Stimulated activated CD8-positive, alpha-beta memory T cell treated with anti-CD3 and anti-CD28 coated beads, Interleukin-15, amount 100 ng/mL, for 48 hours (primary cell): ENCODE results near the gene PCGF5.
A peak's percentile ranks its signal among the peaks of the same experiment; 100 is the strongest.
"Not testable (repeated sequence)": the region's sequence is repeated elsewhere in the genome, so short reads cannot be mapped to it uniquely, and the experiment has no call there.

ENCODE experiments used
- DNase-seq, 2 donors: peaks; one replicate each; pipeline ENCODE4 v3.0.0-alpha.2; 2020; ENCODE audit warnings: low read depth in 2 of 2

The PCGF5 gene

GRCh38 chr10:91220194-91220953, at the start of gene PCGF5:
PCGF5 (plus strand) TSS chr10:91220663; CDS start chr10:91222872, 2,209 bp downstream.
- peak; percentile 88 to 89 for DNase-seq

GRCh38 chr10:91171485-91171884, 49.0 kb upstream of the PCGF5 start:
- DNase-seq, result no peak

DNA sequence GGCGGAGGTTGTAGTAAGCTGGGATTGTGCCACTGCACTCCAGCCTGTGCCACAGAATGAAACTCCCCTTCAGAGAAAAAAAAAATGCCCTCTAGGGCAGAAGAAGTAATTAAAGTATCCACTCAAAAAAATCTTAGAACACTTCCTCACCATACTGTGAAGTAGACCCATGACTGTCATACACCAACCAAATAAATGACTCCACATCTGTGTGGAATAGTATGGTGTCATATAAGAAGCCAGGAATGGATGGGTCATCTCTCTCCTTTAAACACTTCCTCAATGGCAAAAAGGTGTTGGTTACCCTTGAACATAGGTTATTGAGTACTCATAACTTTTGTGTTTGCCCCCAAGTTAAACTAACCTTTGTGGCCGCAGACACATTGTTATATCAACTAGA, 48.1 kb upstream of the PCGF5 start:
- DNase-seq, result no peak

- DNase-seq, result no peak
Measured at GRCh38 chr10:91185239-91185875, 35.1 kb upstream of the PCGF5 start.

DNA sequence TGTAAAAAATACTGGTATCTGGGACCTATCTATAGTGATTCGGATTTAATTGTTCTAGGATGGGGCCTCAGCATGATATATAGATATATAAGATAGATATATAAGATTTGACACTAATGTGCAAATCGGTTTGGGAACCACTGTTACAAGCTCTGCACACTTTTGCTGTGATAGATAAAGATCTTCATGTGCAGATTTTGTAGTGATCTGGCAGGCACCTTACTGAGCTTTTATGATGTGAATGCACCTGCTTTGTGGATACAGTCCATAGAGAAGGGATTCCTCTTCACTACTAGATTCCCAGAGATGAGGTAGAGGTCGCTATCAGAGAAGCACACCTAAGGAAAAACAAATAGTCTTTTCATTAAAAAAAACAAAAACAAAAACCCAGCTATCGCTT, 33.3 kb upstream of the PCGF5 start:
- no peak for DNase-seq

DNA sequence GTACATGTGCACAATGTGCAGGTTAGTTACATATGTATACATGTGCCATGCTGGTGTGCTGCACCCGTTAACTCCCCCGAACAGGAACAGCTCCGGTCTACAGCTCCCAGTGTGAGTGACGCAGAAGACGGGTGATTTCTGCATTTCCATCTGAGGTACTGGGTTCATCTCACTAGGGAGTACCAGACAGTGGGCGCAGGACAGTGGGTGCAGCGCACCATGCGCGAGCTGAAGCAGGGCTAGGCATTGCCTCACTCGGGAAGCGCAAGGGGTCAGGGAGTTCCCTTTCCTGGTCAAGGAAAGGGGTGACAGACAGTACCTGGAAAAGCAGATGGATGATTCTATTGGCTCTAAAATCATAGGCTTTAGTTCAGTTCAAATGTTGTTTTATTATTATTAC, 32.5 kb upstream of the PCGF5 start:
- not testable (repeated sequence) for DNase-seq

GRCh38 chr10:91188889-91189288, 31.6 kb upstream of the PCGF5 start:
- DNase-seq, result no peak

DNA sequence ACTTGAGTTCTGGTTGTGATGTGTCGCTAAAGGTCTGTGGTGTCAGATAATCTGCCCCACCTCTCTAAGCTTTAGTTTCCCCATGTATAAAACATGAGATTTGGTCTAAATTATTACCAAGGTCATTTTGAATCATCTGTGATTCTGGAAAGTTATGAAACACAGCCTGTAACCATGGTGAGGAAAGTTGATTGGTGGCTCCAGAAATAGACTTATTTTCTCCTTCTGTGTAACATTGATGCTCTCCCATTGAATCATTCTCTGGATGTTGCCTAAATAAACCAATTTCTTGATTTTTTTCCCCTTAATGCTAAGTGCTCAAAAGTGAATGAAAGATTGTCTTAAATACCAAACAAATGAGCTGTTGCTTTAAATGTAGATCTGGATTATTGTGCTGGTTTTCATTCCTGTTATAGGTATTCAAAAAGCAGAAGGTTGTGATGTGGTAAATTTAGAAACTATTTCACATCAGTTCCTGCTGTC, 30.0 kb upstream of the PCGF5 start:
- no peak for DNase-seq

- no peak for DNase-seq
Measured at GRCh38 chr10:91190876-91191583, 29.4 kb upstream of the PCGF5 start.

DNA sequence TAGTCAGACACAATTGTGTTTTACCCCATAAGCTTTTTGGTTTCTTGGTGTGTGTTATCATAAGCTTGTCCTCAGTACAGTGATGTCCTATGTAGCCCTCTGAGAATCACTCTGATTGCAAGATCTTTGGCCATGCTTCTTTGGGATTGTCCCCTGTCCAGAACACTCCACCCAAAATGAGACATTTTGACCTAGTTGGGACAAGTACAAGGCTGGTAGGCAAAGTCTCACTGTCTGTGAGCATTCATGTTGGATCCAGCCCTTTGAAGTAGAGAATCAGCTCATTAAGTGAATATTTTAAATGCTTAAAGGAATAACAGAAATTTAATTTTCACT, 28.9 kb upstream of the PCGF5 start:
- no peak for DNase-seq

DNA sequence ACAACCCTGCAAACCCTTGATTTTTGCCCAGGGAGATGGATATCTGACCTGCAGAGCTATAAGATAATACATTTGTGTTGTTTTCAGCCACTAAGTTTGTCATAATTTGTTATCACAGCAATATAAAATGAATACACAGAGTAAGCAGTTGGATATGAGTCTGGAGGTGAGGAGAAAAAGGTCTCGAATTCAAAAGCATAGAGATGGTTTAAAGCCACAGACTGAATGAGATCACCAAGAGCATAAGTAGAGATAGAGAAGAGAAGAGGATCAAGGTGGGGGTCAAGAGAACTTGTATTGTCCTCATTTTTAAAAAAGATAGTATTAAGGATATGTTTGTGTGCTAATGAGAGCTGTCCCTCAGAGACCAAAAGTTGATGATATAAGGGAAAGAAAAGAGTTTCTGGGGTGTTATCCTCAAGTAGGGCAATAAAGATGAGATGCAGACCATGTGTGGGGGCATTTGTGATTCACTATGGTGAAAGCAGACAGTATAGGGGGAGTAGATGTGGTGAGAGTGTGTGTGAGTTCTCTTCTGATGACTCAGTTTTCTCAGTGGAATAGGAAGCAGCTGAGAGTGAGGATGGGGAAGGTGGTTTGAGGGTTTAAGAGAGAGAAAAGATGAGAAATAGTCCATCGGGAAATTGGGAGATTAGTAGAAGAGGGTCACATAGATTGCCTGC, 25.8 kb upstream of the PCGF5 start:
- DNase-seq, result peak in 1 of 2 donors; percentile 15

DNA sequence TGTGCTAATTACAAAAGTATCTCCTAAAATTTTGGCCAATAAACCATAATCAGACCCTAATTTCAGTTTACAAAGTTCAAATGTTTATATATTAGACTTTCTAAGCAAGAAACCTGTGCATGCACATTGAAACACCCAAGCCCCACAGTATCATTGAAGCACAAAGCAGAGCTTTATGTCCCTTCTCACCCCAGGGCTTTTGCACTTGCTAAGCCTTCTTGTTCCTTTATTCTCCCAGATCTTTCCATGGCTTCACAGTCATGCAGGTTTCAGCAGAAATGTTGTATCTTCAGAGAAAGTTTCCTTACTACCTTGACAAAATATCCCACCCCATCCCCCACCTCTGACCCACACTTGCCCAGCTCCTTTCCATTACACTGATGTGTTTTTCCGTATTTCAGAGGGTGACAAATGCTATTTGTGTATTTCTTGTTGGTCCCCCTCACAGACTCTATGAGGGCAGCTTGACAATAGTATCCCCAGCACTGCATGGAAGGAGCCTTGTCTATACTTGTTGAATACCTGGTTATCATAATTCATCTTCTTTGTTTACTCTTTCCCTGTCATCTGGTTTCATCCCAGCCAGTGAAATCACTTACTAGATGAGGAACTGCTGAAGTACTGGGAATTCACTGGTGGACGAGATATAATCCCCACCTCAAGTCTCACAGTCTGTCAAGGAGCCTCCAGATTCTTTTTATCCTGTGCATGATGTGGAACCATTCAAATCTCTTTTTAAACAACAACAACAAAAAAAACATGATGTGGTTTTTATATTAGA, 24.0 kb upstream of the PCGF5 start:
- DNase-seq, result no peak

DNA sequence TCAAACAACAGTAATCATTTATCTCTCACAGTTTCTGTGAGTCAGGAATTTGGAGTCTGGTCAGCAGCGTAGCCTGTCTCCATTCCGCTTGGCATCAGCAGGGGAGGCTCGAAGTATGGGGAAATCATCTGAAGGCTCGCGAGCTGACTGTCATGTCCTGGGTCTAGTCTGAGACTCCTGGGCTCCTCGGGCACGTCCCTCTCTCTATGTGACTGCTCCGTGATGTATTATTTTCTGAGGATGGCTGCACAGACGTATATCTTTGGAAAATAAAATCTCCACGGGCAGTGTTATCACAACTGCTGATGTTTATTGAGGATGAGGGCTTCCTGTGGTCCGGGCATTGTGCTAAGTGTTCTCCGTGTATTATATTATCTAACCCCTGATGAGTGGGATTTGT, 23.3 kb upstream of the PCGF5 start:
- no peak for DNase-seq

DNA sequence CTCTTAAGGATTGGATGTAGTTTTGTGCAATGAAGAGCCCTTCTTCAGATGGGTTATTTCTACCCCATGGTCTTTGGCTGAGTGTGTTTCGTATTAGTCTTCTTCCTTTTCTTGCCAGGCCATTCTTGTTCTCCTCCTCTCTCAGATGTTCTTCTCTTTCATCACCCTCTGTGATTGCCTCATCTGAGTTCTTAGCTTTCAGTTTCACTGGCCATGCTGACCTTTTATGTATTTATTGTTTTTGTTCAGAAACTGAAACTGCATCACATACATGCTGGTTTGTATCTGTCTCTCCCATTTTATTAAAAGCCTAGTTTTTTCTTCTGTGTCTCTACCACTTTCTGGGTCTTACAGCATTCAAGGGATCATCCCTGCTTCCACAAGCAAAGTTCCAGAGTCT, 21.7 kb upstream of the PCGF5 start:
- DNase-seq, result no peak

DNA sequence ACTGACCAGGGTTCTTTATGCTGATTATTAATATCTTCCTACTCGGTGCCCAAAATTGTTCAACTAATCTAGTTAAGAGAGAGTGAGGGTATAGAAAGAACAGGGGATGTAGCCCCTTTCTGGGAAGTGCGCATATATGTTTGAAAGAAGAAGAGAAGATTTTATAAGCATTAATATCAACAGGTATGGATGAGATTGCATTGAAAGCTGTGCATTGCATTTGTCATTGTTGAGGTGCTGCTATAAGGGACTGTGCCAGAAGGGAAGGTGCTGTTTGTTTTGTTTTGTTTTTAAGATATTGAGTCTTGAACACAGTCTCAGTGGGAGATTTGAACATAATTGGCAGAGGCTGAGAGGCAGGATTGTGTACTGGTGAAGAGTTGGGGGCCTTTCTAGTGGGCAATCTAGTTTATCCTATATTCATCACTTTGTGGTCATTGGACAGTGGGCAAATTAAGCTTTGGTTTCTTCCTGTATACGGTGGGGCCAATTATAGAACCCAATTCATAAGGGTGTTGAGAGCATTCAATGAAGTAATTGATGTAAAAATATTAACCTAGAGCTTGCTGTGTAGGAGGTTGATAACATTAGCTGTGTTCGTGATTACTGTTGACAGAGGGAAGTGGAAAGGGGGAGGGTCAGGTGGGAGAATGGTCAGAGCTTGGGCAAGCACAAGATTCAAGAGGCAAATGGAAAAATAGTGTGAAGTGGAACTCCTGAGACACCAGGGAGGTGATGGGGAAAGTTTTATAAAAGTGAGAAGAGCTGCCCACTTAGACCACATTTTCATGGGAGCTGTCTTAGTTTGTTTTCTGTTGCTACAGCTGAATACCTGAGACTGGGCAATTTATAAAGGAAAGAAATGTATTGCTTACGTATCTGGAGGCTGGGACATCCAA, 19.9 kb upstream of the PCGF5 start:
- DNase-seq, result no peak

DNA sequence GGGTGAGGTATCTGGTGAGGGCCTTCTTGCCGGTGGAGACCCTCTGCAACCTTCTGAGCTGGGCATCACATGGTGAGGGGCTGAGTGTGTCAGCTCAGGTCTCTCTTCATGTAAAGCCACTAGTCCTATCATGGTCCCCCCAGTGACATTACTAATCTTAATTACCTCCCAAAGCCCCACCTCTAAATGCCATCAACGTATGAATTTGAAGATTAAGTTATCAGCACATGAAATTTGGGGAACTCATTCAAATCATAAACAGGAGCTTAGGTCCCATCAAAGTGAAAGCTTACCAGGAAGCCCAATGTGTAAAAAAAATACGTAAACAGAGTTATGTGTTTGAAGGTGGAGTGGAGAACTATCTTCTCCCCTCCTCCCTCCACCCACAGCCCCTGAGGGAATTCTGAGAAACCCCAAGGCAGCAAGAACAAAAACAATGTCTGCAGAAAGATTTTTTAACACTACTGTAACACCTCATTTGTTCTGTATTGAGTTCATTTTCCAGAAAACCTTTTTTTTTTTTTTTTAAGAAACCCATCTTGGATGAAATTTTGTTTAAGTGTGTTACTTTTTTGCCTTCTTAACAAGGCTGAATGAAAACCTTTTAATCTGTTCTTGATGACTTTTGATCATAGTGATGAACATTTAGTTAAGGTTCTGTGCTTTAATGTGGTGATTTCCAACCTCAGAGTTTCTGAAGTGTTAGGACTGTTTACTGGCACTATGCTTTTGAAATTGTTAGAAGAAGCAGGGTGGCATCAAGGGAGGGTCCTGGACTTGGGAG, 19.1 kb upstream of the PCGF5 start:
- DNase-seq, result peak in 1 of 2 donors; percentile 42

DNA sequence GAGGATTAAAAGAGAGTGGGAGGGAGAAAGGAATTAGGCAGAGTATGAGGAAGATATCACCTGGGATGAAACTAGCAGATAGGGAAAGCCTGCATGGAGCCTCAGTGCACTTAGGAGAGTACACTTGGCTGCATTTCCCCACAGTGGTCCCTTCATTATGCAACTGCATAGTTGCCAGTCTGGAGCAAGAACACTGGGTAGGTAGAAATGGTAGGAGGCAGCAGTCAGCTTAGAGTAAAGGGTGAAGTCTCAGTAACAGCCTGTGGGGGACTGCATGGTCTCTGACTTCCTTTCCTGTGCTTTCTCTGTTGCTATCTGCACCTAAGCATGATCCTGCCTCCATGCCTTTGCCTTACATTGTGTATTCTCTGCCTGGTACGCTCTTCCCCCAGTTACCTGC, 14.0 kb upstream of the PCGF5 start:
- DNase-seq, result no peak

GRCh38 chr10:91206837-91207474, 13.5 kb upstream of the PCGF5 start:
- no peak for DNase-seq

DNA sequence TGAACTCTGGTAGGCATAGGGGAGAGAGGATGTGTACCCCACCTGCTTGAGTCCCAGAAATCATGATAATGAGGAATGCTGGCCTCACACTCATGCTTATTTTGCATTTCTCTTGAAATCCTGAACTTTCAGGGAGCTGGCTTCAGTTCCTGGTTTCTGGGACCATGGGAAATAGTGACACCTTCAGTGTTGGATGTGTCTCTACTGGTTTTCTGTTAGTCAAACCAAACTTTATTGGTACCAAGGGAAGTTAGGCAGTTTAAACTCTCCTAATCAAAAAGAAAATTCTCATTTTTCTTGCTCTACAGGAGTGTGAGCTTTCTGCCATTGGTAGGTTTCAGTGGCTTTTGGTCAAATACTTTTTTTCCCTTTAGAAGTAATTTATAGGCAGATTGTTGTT, 11.8 kb upstream of the PCGF5 start:
- DNase-seq, result no peak
